Small intestine (tissue), 7 donors: ENCODE data around the gene NOL7. TPM values are rescaled to one million over a fixed set of nuclear protein-coding genes. Genes with fewer than 3 reads are reported as not detected.
A peak's percentile ranks its signal among the peaks of the same experiment; 100 is the strongest.

Experiments used
- DNase-seq, 2 donors: peaks; one replicate each; pipeline versions ENCODE4 v3.0.0 to v3.0.0-alpha.2; 2013
- FAIRE-seq: peaks from 2 replicates; lab custom pipeline; 2012; peaks lifted over from hg19 to GRCh38; lab: Jason Lieb, UNC
- H3K27ac ChIP-seq, 3 donors: one replicate each; pipeline ENCODE4 v1.5.1; 2013; ENCODE audit warnings: low read length in 2 of 3, mild to moderate bottlenecking in 2 of 3, control low read depth in 1 of 3, inconsistent platforms in 1 of 3, low read depth in 1 of 3, moderate library complexity in 1 of 3
- H3K27me3 ChIP-seq, 3 donors: one replicate each; pipeline ENCODE4 v1.6.1; 2013; ENCODE audit warnings: low read length in 3 of 3, inconsistent platforms in 1 of 3; ENCODE audit not compliant: control insufficient read depth in 3 of 3, insufficient read depth in 3 of 3
- H3K36me3 ChIP-seq, 3 donors: one replicate each; pipeline ENCODE4 v1.6.1; 2013; ENCODE audit warnings: low read length in 3 of 3, inconsistent platforms in 1 of 3, low read depth in 1 of 3, mild to moderate bottlenecking in 1 of 3, moderate library complexity in 1 of 3; ENCODE audit not compliant: control insufficient read depth in 3 of 3, insufficient read depth in 2 of 3
- H3K4me1 ChIP-seq, 3 donors: one replicate each; pipeline ENCODE4 v1.6.1; 2013; ENCODE audit warnings: low read length in 2 of 3, inconsistent platforms in 1 of 3, low read depth in 1 of 3, mild to moderate bottlenecking in 1 of 3, moderate library complexity in 1 of 3; ENCODE audit not compliant: control insufficient read depth in 3 of 3, insufficient read depth in 2 of 3
- H3K4me3 ChIP-seq, 3 donors: one replicate each; pipeline ENCODE4 v1.5.1; 2013; ENCODE audit warnings: low read length in 3 of 3, control low read depth in 1 of 3, inconsistent platforms in 1 of 3, low read depth in 1 of 3, mild to moderate bottlenecking in 1 of 3, moderate library complexity in 1 of 3
- H3K9me3 ChIP-seq, 2 donors: one replicate each; pipeline ENCODE4 v1.6.1; 2013; ENCODE audit warnings: low read depth in 1 of 2, low read length in 1 of 2; ENCODE audit not compliant: control insufficient read depth in 2 of 2, insufficient read depth in 1 of 2
- WGBS, 3 donors: extraction: QIAGEN DNeasy Blood & Tissue Kit; methylation state at CpG; one replicate each; pipeline ENCODE4 v1.1.7; 2013; 5-methylcytosine and 5-hydroxymethylcytosine counted together
- polyA plus RNA-seq, 4 donors: library from polyadenylated mRNA; stranded (reverse) in 3 of 4; unstranded in 1 of 4; fragments of 200-250 nt in 3 of 4; fragments of 120-200 nt in 1 of 4; gene quantifications; one replicate each; pipeline versions ENCODE4 v1.2.1 to v1.2.3, GENCODE V29; 2013
- donor health status: healthy with polysubstance abuse.
- donor health status: control.
- donor health status: control.
- donor health status: Bipolar disorder and iron deficiency.
- donor health status: healthy.

Gene NOL7
- polyA plus RNA-seq, 4 donors: 62.6 to 80.2 (median 74.2) TPM

DNA sequence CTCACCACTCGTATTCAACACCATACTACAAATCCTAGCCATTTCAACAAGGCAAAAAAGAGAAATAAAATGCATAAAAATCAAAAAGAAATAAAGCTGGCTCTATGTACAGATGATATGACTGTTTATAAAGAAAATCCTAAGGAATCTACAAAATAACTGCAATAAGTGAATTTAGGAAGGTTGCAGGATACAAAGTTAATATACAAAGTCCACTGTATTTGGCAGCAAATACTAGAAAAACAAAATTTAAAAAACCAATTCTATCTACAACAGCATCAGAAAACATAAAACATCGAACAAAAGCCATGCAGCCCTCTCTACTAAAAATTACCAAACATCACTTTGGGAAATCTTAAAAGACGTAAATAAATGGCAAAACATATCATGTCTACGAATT is 48.9 kb downstream of the NOL7 start:
- Histone ChIP-seq H3K9me3 (no peaks in the 10 kb centered on the region), H3K27ac (no peak overlapping the region), H3K4me1 (peaks cover 0 to 5% (median 0%) of the 10 kb centered on the region in 3 donors), H3K36me3 (no peaks in the 10 kb centered on the region), H3K27me3 (no peaks in the 10 kb centered on the region), H3K4me3 (no peak overlapping the region)
- WGBS, 3 donors: 93 to 96% (median 95%) methylated on average over 4 of the region's 4 CpGs
- DNase-seq (no peak), FAIRE-seq (no peak)

DNA sequence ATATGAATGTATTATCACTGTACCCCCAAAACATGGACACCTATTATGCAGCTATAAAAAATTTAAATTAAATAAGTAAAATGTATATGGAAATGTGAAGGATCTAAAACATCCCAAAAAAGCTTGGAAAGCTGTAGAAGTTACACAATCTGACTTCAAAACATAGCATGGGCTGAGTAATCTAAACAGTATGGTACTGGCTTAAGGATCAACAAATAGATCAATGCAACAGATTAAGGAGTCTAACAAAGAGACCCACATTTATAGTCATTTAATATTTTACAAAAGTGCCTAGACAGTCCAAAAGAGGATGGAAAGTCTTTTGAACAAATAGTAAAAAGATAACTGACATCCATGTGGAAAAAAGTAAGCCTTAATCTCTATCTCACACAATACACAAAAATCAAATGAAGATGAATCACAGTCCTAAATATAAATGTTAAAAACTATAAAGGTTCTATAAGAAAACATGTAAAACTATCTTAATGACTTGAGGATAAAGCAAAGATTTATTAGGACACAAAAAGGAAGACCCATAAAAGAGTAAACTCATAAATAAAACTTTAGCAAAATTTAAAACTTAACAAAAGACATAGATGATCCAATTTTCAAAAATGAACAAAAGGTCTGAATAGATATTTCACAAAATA is 49.7 kb downstream of the NOL7 start:
- no peak for DNase-seq
- H3K4me1 ChIP-seq: peaks cover 0 to 5% (median 0%) of the 10 kb centered on the region in 3 donors
- FAIRE-seq: no peak

DNA sequence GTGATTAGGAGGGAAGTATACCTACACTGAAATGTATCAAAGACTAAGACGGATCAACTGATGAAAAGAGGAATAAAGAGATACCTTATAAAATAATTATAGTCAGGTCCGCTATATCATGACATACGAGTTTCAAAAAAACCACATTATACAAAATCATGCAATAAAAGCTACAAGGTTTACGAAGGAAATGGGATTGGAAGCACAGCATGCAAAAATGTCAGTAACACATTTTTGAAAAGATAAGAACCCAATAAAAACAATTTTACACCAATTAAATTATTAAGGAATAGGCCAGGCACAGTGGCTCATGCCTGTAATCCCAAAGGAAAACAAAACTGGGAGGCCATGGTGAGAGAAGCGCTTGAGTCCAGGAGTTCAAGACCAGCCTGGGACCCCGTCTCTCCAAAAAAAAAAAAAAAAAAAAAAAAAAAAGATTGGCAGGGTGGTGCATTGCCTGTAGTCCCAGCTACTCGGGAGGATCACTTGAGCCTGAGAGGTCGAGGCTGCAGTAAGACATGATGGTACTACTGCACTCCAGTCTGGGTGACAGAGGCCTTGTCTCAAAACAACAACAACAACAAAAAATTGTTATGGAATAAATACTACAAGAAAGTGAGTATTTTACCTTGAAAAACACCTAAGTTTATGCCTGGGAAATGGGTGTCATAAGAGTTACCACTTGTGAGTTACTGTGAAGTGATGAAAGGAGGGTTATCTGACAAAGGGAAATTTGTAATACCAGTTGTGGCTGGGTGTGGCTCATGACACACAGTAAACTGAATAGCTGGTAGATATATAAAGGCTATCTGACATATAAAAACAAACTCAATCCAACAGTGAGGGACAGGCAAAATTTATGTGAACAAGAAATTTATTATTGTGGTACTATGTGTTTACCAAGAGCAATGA is 51.3 kb downstream of the NOL7 start:
- DNase-seq (peak in 1 of 2 donors; percentile 20), FAIRE-seq (no peak)
- Histone ChIP-seq H3K36me3 (peaks cover 0 to 2% (median 0%) of the 10 kb centered on the region in 3 donors), H3K9me3 (peaks cover 0 to 11% of the 10 kb centered on the region in 2 donors), H3K27me3 (no peaks in the 10 kb centered on the region), H3K27ac (no peak overlapping the region), H3K4me3 (no peak overlapping the region), H3K4me1 (peaks cover 0 to 5% (median 0%) of the 10 kb centered on the region in 3 donors)
- WGBS, 3 donors: 92 to 95% (median 93%) methylated on average over 8 of the region's 8 CpGs

More for the DNA sequence above, 49.7 kb downstream of the NOL7 start:
- Histone ChIP-seq H3K4me3 (no peak overlapping the region), H3K27me3 (no peaks in the 10 kb centered on the region), H3K27ac (no peak overlapping the region), H3K36me3 (no peaks in the 10 kb centered on the region), H3K9me3 (peaks cover 0 to 5% of the 10 kb centered on the region in 2 donors)

DNA sequence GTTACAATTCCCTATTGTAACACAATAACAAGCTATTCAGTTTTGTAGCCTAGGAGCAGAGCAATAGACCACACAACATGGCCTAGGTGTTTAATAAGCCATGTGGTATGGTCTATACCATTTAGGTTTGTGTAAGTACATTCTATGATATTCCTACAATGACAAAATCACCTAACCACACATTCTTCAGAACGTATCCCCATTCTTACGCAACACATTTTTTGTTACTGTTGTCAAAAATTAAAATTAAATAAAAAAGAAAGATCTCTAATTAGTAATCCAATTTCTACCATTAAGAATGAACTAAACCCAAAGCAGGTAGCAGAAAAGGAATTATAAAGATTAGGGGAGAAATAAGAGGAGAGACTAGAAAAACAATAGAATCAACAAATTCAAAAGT is 52.5 kb downstream of the NOL7 start:
- Histone ChIP-seq H3K27ac (no peak overlapping the region), H3K4me1 (peaks cover 0 to 4% (median 0%) of the 10 kb centered on the region in 3 donors), H3K4me3 (no peak overlapping the region), H3K27me3 (no peaks in the 10 kb centered on the region), H3K36me3 (peaks cover 0 to 2% (median 0%) of the 10 kb centered on the region in 3 donors), H3K9me3 (peaks cover 0 to 11% of the 10 kb centered on the region in 2 donors)
- DNase-seq: no peak
- WGBS, 3 donors: 90 to 98% (median 91%) methylated on average over 2 of the region's 2 CpGs
- no peak for FAIRE-seq

DNA sequence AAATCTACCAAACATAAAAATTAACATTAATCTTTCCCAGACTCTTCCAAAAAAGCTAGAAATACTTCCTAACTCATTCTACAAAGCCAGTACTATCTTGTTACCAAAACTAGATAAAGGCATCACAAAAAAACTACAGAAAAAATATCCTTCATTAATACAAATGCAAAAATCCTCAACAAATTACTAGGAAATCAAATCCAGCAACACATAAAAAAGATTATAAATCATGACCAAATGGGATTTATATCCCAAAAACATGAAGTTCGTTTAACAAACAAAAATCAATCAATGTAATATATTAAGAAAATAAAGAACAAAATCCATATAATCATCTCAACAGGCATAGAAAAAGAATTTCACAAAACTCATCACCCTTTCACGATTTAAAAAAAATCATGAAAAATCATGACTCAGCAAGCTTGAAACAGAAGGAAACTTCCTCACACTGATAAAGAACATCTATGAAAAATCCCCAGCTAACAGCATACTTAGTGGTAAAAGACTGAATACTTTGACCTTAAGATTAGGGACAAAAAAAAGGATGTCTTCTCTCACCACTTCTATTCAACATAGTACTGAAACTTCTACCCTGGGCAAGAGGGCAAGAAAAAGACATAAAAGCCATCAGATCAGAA is 53.3 kb downstream of the NOL7 start:
- 60 to 70% (median 69%) methylated on average over 2 of the region's 2 CpGs for WGBS, 3 donors
- Histone ChIP-seq H3K27me3 (no peaks in the 10 kb centered on the region), H3K4me1 (peaks cover 0 to 3% (median 0%) of the 10 kb centered on the region in 3 donors), H3K27ac (no peak overlapping the region), H3K4me3 (no peak overlapping the region), H3K9me3 (peaks cover 0 to 11% of the 10 kb centered on the region in 2 donors), H3K36me3 (peaks cover 0 to 2% (median 0%) of the 10 kb centered on the region in 3 donors)
- no peak for DNase-seq
- no peak for FAIRE-seq

DNA sequence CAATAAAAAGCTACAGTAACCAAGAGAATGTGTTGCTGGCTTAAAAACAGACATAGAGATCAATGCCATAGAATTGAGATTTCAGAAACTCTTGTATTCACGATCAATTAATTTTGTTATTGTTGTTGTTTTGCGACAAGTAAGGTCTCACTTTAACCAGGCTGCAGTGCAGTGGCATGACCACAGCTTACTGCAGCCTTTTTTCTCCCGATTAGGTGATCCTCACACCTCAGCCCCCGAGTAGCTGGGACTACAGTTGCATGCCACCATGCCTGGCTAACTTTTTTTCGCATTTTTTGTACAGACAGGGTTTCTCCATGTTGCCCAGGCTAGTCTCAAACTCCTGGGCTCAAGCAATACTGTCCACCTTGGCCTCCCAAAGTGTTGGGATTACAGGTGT is 54.3 kb downstream of the NOL7 start:
- Histone ChIP-seq H3K9me3 (peaks cover 0 to 11% of the 10 kb centered on the region in 2 donors), H3K27ac (no peak overlapping the region), H3K4me1 (peaks cover 0 to 3% (median 0%) of the 10 kb centered on the region in 3 donors), H3K4me3 (no peak overlapping the region), H3K27me3 (no peaks in the 10 kb centered on the region), H3K36me3 (peaks cover 0 to 5% (median 0%) of the 10 kb centered on the region in 3 donors)
- 93 to 98% (median 95%) methylated on average over 5 of the region's 5 CpGs for WGBS, 3 donors
- FAIRE-seq: no peak
- no peak for DNase-seq

Other genes starting within 250 kb of the NOL7 start
- 1 to 10 TPM; 1.1 to 7.3 (median 1.5) TPM for gene GFOD1, start 127.7 kb upstream of the NOL7 start, polyA plus RNA-seq
- 10 to 100 TPM in 2 of 4 donors, 1 to 10 TPM in 2; 7.5 to 14.1 (median 8.9) TPM for gene SIRT5, start 40.7 kb upstream of the NOL7 start, polyA plus RNA-seq
- gene RANBP9, start 96.5 kb downstream of the NOL7 start, polyA plus RNA-seq: 10 to 100 TPM; 14.1 to 27.1 (median 18.5) TPM
- 10 to 100 TPM; 15.6 to 83.2 (median 52.3) TPM for gene MCUR1, start 199.2 kb downstream of the NOL7 start, polyA plus RNA-seq